Muscle layer of colon (tissue), 2 donors: ENCODE results near the gene TMCO2.

ENCODE experiments used
- H3K27ac ChIP-seq: one replicate; pipeline ENCODE4 v1.7.0; 2013; ENCODE audit warnings: low read depth, mild to moderate bottlenecking, low read length, moderate library complexity
- H3K27me3 ChIP-seq, 2 donors: one replicate each; pipeline ENCODE4 v1.7.0; 2013; ENCODE audit warnings: low read length in 2 of 2, mild to moderate bottlenecking in 2 of 2; ENCODE audit not compliant: insufficient read depth in 2 of 2, control insufficient read depth in 1 of 2
- H3K36me3 ChIP-seq: one replicate; pipeline ENCODE4 v1.7.0; 2013; ENCODE audit warnings: mild to moderate bottlenecking, low read length; ENCODE audit not compliant: insufficient read depth
- H3K4me1 ChIP-seq: one replicate; pipeline ENCODE4 v1.7.0; 2013; ENCODE audit warnings: mild to moderate bottlenecking, low read length; ENCODE audit not compliant: insufficient read depth
- H3K4me3 ChIP-seq, 2 donors: one replicate each; pipeline ENCODE4 v1.7.0; 2013; ENCODE audit warnings: low read length in 2 of 2, low read depth in 1 of 2, mild to moderate bottlenecking in 1 of 2, moderate library complexity in 1 of 2
- H3K9ac ChIP-seq: one replicate; pipeline ENCODE4 v1.7.0; 2013; ENCODE audit warnings: low read length
- H3K9me3 ChIP-seq: one replicate; pipeline ENCODE4 v1.7.0; 2013; ENCODE audit warnings: mild to moderate bottlenecking, low read length
- donor health status: abdominal sarcoma.
- donor health status: Adenocarcinoma of cecum.

The TMCO2 gene

GRCh38 chr1:40241362-40241761, 6.4 kb upstream of the TMCO2 start:
- Histone ChIP-seq H3K27me3 (no peaks in the 10 kb centered on the region), H3K36me3 (peaks cover 28% of the 10 kb centered on the region), H3K9me3 (no peaks in the 10 kb centered on the region), H3K4me1 (no peaks in the 10 kb centered on the region), H3K4me3 (no peak overlapping the region), H3K9ac (no peak overlapping the region), H3K27ac (no peak overlapping the region)

GRCh38 chr1:40243351-40243750, 4.4 kb upstream of the TMCO2 start:
- no peak overlapping the region for H3K27ac ChIP-seq
- no peaks in the 10 kb centered on the region for H3K4me1 ChIP-seq
- no peaks in the 10 kb centered on the region for H3K9me3 ChIP-seq
- no peak overlapping the region for H3K9ac ChIP-seq
- H3K4me3 ChIP-seq = no peak overlapping the region
- H3K27me3 ChIP-seq = no peaks in the 10 kb centered on the region
- H3K36me3 ChIP-seq = peaks cover 11% of the 10 kb centered on the region

GRCh38 chr1:40244138-40244744, 3.5 kb upstream of the TMCO2 start:
- Histone ChIP-seq H3K9ac (no peak overlapping the region), H3K36me3 (peaks cover 2% of the 10 kb centered on the region), H3K27ac (no peak overlapping the region), H3K9me3 (no peaks in the 10 kb centered on the region), H3K4me1 (no peaks in the 10 kb centered on the region), H3K4me3 (no peak overlapping the region), H3K27me3 (no peaks in the 10 kb centered on the region)

GRCh38 chr1:40245686-40246085, 2.1 kb upstream of the TMCO2 start:
- Histone ChIP-seq H3K27me3 (no peaks in the 10 kb centered on the region), H3K9me3 (no peaks in the 10 kb centered on the region), H3K9ac (no peak overlapping the region), H3K36me3 (no peaks in the 10 kb centered on the region), H3K27ac (no peak overlapping the region), H3K4me3 (no peak overlapping the region), H3K4me1 (no peaks in the 10 kb centered on the region)

GRCh38 chr1:40248412-40248811, 675 bp downstream of the TMCO2 start:
- H3K27ac ChIP-seq = no peak overlapping the region
- no peaks in the 10 kb centered on the region for H3K9me3 ChIP-seq
- no peaks in the 10 kb centered on the region for H3K36me3 ChIP-seq
- H3K4me3 ChIP-seq = no peak overlapping the region
- no peaks in the 10 kb centered on the region for H3K27me3 ChIP-seq
- no peaks in the 10 kb centered on the region for H3K4me1 ChIP-seq
- H3K9ac ChIP-seq = no peak overlapping the region

GRCh38 chr1:40251456-40251855, 3.7 kb downstream of the TMCO2 start:
- H3K9me3 ChIP-seq = no peaks in the 10 kb centered on the region
- no peaks in the 10 kb centered on the region for H3K36me3 ChIP-seq
- no peak overlapping the region for H3K4me3 ChIP-seq
- H3K27ac ChIP-seq = no peak overlapping the region
- H3K27me3 ChIP-seq = no peaks in the 10 kb centered on the region
- H3K9ac ChIP-seq = no peak overlapping the region
- H3K4me1 ChIP-seq = peaks cover 2% of the 10 kb centered on the region

- no peak overlapping the region for H3K4me3 ChIP-seq
- no peaks in the 10 kb centered on the region for H3K27me3 ChIP-seq
- H3K4me1 ChIP-seq = peaks cover 7% of the 10 kb centered on the region
- H3K36me3 ChIP-seq = no peaks in the 10 kb centered on the region
- H3K27ac ChIP-seq = no peak overlapping the region
- H3K9me3 ChIP-seq = no peaks in the 10 kb centered on the region
- no peak overlapping the region for H3K9ac ChIP-seq
Measured at GRCh38 chr1:40252601-40253000, 4.9 kb downstream of the TMCO2 start.

- H3K27me3 ChIP-seq = no peaks in the 10 kb centered on the region
- peaks cover 1% of the 10 kb centered on the region for H3K36me3 ChIP-seq
- no peak overlapping the region for H3K9ac ChIP-seq
- no peaks in the 10 kb centered on the region for H3K9me3 ChIP-seq
- H3K4me1 ChIP-seq = peaks cover 15% of the 10 kb centered on the region
- H3K27ac ChIP-seq = no peak overlapping the region
- no peak overlapping the region for H3K4me3 ChIP-seq
Measured at GRCh38 chr1:40255231-40255630, 7.5 kb downstream of the TMCO2 start.

GRCh38 chr1:40256401-40257084, 8.8 kb downstream of the TMCO2 start:
- Histone ChIP-seq H3K9ac (peak overlapping the region; percentile 98), H3K36me3 (peaks cover 15% of the 10 kb centered on the region), H3K4me3 (peak overlapping the region; percentile 73 to 100), H3K27ac (no peak overlapping the region), H3K9me3 (no peaks in the 10 kb centered on the region), H3K27me3 (no peaks in the 10 kb centered on the region), H3K4me1 (peaks cover 27% of the 10 kb centered on the region)

GRCh38 chr1:40257313-40257687, 9.6 kb downstream of the TMCO2 start:
- Histone ChIP-seq H3K4me1 (peaks cover 27% of the 10 kb centered on the region), H3K36me3 (peaks cover 22% of the 10 kb centered on the region), H3K27me3 (no peaks in the 10 kb centered on the region), H3K4me3 (peak overlapping the region; percentile 73 to 100), H3K27ac (peak overlapping the region; percentile 82), H3K9me3 (no peaks in the 10 kb centered on the region), H3K9ac (peak overlapping the region; percentile 98)

- Histone ChIP-seq H3K9ac (peak within 1 kb of the TSS; percentile 98), H3K36me3 (peaks cover 27% of the 10 kb centered on the region), H3K4me1 (peaks cover 31% of the 10 kb centered on the region), H3K9me3 (no peaks in the 10 kb centered on the region), H3K27ac (peak within 1 kb of the TSS; percentile 82), H3K4me3 (peak within 1 kb of the TSS; percentile 73 to 100), H3K27me3 (no peaks in the 10 kb centered on the region)
Measured at GRCh38 chr1:40257688-40258444, 10.1 kb downstream of the TMCO2 start, which contains the start of gene ZMPSTE24. ZMPSTE24 (plus strand) TSS chr1:40258236; CDS start chr1:40258272, 36 bp downstream.
